DOHH2 (cell line): ENCODE data around the gene CTLA4.

Experiments
- H3F3A ChIP-seq: fragments of 200-600 bp; sonication (generic), shearing (Covaris generic); 2 replicates; pipeline ENCODE4 v1.6.0; 2016; ENCODE audit warnings: antibody characterized with exemption, mild to moderate bottlenecking; ENCODE audit not compliant: control insufficient read depth, insufficient read depth
- H3K27ac ChIP-seq: fragments of 200-600 bp; sonication (generic); 2 replicates; pipeline ENCODE4 v1.5.1; 2014; ENCODE audit warnings: low read depth, mild to moderate bottlenecking, low read length, moderate library complexity
- H3K27me3 ChIP-seq: fragments of 200-600 bp; sonication (generic); 2 replicates; pipeline ENCODE4 v1.6.1; 2014; ENCODE audit warnings: mild to moderate bottlenecking, low read length, mixed read lengths; ENCODE audit not compliant: control insufficient read depth
- H3K36me3 ChIP-seq: fragments of 200-600 bp; sonication (generic); 2 replicates; pipeline ENCODE4 v1.6.1; 2014; ENCODE audit warnings: mild to moderate bottlenecking, low read length, moderate library complexity, mixed read lengths; ENCODE audit not compliant: control insufficient read depth
- H3K4me1 ChIP-seq: fragments of 200-600 bp; sonication (generic); 2 replicates; pipeline ENCODE4 v1.6.1; 2014; ENCODE audit warnings: mild to moderate bottlenecking, low read length, mixed read lengths; ENCODE audit not compliant: control insufficient read depth
- H3K4me2 ChIP-seq: fragments of 200-600 bp; sonication (generic); 2 replicates; pipeline ENCODE4 v1.6.0; 2014; ENCODE audit warnings: mild to moderate bottlenecking, low read length, moderate library complexity
- H3K4me3 ChIP-seq: fragments of 200-600 bp; sonication (generic); 2 replicates; pipeline ENCODE4 v1.5.1; 2014; ENCODE audit warnings: mild to moderate bottlenecking, low read length, mixed read lengths
- H3K79me2 ChIP-seq: fragments of 200-600 bp; sonication (generic); 2 replicates; pipeline ENCODE4 v1.6.1; 2014; ENCODE audit warnings: mild to moderate bottlenecking, low read length, mixed read lengths; ENCODE audit not compliant: control insufficient read depth
- H3K9me2 ChIP-seq: fragments of 200-600 bp; sonication (generic); replicated peaks from 2 replicates; pipeline ENCODE4 v1.6.1; 2014; ENCODE audit warnings: mild to moderate bottlenecking, low read length, mixed read lengths; ENCODE audit not compliant: control insufficient read depth
- H3K9me3 ChIP-seq: fragments of 200-600 bp; sonication (generic); 2 replicates; pipeline ENCODE4 v1.6.1; 2014; ENCODE audit warnings: antibody characterized with exemption, low read length, mixed read lengths; ENCODE audit not compliant: control insufficient read depth, insufficient read depth
- H4K20me1 ChIP-seq: fragments of 200-600 bp; sonication (generic); 2 replicates; pipeline ENCODE4 v1.6.0; 2014; ENCODE audit warnings: low read depth, mild to moderate bottlenecking, antibody characterized with exemption, low read length, moderate library complexity; ENCODE audit not compliant: control insufficient read depth, insufficient read depth
- EZH2phosphoT487 ChIP-seq: fragments of 200-600 bp; sonication (generic); IDR thresholded peaks from 2 replicates; pipeline ENCODE4 v1.6.1; 2017; ENCODE audit warnings: borderline replicate concordance, mild to moderate bottlenecking, antibody characterized with exemption, low read length, moderate library complexity, mixed read lengths
- TF ChIP-seq, protein P1 (sequence below): fragments of 200-600 bp; sonication (generic); IDR thresholded peaks from one replicate; pipeline ENCODE4 v1.5.1; 2014; ENCODE audit warnings: antibody characterized with exemption, mild to moderate bottlenecking, low read depth, low read length; ENCODE audit not compliant: poor library complexity, severe bottlenecking

The CTLA4 gene

GRCh38 chr2:203852760-203853159, 14.8 kb upstream of the CTLA4 start:
- Histone ChIP-seq H3K4me2 (no peak overlapping the region), H4K20me1 (no peaks in the 10 kb centered on the region), H3K79me2 (no peaks in the 10 kb centered on the region), H3K4me3 (no peak overlapping the region), H3K9me2 (no peaks in the 10 kb centered on the region), H3K27me3 (no peaks in the 10 kb centered on the region), H3K4me1 (no peaks in the 10 kb centered on the region), H3K9me3 (no peaks in the 10 kb centered on the region), H3F3A (no peaks in the 10 kb centered on the region), H3K27ac (no peak overlapping the region), H3K36me3 (no peaks in the 10 kb centered on the region)
- no peak for TF ChIP-seq EZH2phosphoT487
- TF ChIP-seq, protein P1, sequence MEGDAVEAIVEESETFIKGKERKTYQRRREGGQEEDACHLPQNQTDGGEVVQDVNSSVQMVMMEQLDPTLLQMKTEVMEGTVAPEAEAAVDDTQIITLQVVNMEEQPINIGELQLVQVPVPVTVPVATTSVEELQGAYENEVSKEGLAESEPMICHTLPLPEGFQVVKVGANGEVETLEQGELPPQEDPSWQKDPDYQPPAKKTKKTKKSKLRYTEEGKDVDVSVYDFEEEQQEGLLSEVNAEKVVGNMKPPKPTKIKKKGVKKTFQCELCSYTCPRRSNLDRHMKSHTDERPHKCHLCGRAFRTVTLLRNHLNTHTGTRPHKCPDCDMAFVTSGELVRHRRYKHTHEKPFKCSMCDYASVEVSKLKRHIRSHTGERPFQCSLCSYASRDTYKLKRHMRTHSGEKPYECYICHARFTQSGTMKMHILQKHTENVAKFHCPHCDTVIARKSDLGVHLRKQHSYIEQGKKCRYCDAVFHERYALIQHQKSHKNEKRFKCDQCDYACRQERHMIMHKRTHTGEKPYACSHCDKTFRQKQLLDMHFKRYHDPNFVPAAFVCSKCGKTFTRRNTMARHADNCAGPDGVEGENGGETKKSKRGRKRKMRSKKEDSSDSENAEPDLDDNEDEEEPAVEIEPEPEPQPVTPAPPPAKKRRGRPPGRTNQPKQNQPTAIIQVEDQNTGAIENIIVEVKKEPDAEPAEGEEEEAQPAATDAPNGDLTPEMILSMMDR, result no peak

DNA sequence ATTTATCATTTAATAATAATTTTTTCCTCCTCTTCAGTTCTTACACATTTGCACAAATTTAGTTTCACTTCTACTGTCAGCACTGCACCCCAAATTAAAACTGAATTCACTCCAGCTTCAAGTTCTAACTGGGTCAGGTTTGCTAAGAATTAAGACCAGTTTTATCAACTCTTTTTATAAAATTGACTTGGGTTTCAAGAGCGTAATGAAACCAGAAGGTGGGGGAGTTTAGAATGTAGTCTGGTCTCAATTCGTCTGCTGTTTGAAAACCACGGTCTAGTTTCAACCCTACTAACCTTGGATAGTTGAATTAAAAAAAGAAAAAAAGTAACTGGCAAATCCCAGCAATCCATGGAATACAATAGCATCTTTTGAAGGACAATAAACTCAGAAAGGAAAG, 14.3 kb upstream of the CTLA4 start:
- Histone ChIP-seq H3K27me3 (no peaks in the 10 kb centered on the region), H3K4me3 (no peak overlapping the region), H3K4me2 (no peak overlapping the region), H3K36me3 (no peaks in the 10 kb centered on the region), H3K9me3 (no peaks in the 10 kb centered on the region), H4K20me1 (no peaks in the 10 kb centered on the region), H3K79me2 (no peaks in the 10 kb centered on the region), H3F3A (no peaks in the 10 kb centered on the region), H3K27ac (no peak overlapping the region), H3K4me1 (no peaks in the 10 kb centered on the region), H3K9me2 (no peaks in the 10 kb centered on the region)
- TF ChIP-seq, protein P1, result no peak

GRCh38 chr2:203853722-203854121, 13.8 kb upstream of the CTLA4 start:
- Histone ChIP-seq H3K27me3 (no peaks in the 10 kb centered on the region), H3K4me1 (no peaks in the 10 kb centered on the region), H4K20me1 (no peaks in the 10 kb centered on the region), H3F3A (no peaks in the 10 kb centered on the region), H3K36me3 (no peaks in the 10 kb centered on the region), H3K9me3 (no peaks in the 10 kb centered on the region), H3K9me2 (no peaks in the 10 kb centered on the region), H3K4me2 (no peak overlapping the region), H3K4me3 (no peak overlapping the region), H3K79me2 (no peaks in the 10 kb centered on the region), H3K27ac (no peak overlapping the region)
- TF ChIP-seq, protein P1, result no peak
- no peak for TF ChIP-seq EZH2phosphoT487

DNA sequence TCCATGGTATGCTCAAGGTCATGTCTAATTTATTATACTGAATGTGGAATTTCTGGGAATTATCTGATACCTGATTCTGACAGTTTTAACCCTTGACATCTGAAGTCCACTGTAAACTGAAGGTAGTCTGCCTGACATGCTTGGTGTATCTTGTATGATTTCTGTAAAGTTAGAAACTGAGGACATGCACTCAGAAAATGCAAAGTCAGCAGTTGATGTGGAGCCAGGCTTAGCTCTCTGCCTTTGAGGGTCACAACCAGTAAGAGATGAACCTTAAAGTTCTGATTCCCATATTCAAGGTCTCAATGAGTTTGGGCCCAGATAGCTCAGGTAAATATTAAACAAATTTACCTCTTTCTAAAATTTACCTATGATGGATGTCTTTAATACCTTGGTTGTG, 12.3 kb upstream of the CTLA4 start:
- Histone ChIP-seq H4K20me1 (no peaks in the 10 kb centered on the region), H3K27ac (no peak overlapping the region), H3K36me3 (no peaks in the 10 kb centered on the region), H3F3A (no peaks in the 10 kb centered on the region), H3K27me3 (no peaks in the 10 kb centered on the region), H3K4me3 (no peak overlapping the region), H3K79me2 (no peaks in the 10 kb centered on the region), H3K9me2 (no peaks in the 10 kb centered on the region), H3K4me1 (no peaks in the 10 kb centered on the region), H3K4me2 (no peak overlapping the region), H3K9me3 (no peaks in the 10 kb centered on the region)
- TF ChIP-seq, protein P1, result no peak
- TF ChIP-seq EZH2phosphoT487, result no peak
